ENCODE data around the gene PIM3.

The PIM3 gene

GRCh38 chr22:49956914-49957825, 3.4 kb upstream of the PIM3 start:
- DNase-seq, result no peak

- no peak for DNase-seq
Measured at GRCh38 chr22:49957826-49958365, 2.7 kb upstream of the PIM3 start.

- DNase-seq, result no peak
Measured at GRCh38 chr22:49958366-49958921, 2.1 kb upstream of the PIM3 start.

- no peak for DNase-seq
Measured at GRCh38 chr22:49958931-49959781, 1.4 kb upstream of the PIM3 start.

- no peak for DNase-seq
Measured at GRCh38 chr22:49959782-49960158, 802 bp upstream of the PIM3 start.

- no peak for DNase-seq
Measured at GRCh38 chr22:49961005-49961600, 531 bp downstream of the PIM3 start.

GRCh38 chr22:49961601-49962011, 1.0 kb downstream of the PIM3 start:
- no peak for DNase-seq

GRCh38 chr22:49962012-49962750, 1.6 kb downstream of the PIM3 start:
- peak; percentile 20 for DNase-seq

GRCh38 chr22:49962751-49963646, 2.4 kb downstream of the PIM3 start:
- DNase-seq, result no peak

GRCh38 chr22:49963647-49964026, 3.1 kb downstream of the PIM3 start:
- no peak for DNase-seq

- DNase-seq, result no peak
Measured at GRCh38 chr22:49964136-49965090, 3.8 kb downstream of the PIM3 start.

GRCh38 chr22:49965091-49966040, 4.8 kb downstream of the PIM3 start:
- DNase-seq, result no peak

GRCh38 chr22:49966041-49966773, 5.6 kb downstream of the PIM3 start:
- DNase-seq, result no peak

- no peak for DNase-seq
Measured at GRCh38 chr22:49966774-49967705, 6.5 kb downstream of the PIM3 start.

- no peak for DNase-seq
Measured at GRCh38 chr22:49967706-49968208, 7.2 kb downstream of the PIM3 start.

GRCh38 chr22:49968313-49968830, 7.8 kb downstream of the PIM3 start:
- no peak for DNase-seq

Data from SHP77 treated with DMSO at 0.1 percent for 48 hours (cell line).